Sigmoid colon (tissue), 7 donors: ENCODE measurements around the gene FOXI2. TPM values are rescaled to one million over a fixed set of nuclear protein-coding genes. Genes with fewer than 3 reads are reported as not detected.

Experiments used
- DNase-seq: peaks from one replicate; pipeline ENCODE4 v3.0.0-alpha.2; 2019
- H3K27ac ChIP-seq, 4 donors: fragments of 200-600 bp; sonication (generic); one replicate each; pipeline ENCODE4 v1.5.1; 2016 to 2019; ENCODE audit warnings: mild to moderate bottlenecking in 1 of 4
- H3K27me3 ChIP-seq, 3 donors: fragments of 200-600 bp; sonication (generic); one replicate each; pipeline ENCODE4 v1.5.1; 2019; ENCODE audit warnings: mild to moderate bottlenecking in 1 of 3
- H3K36me3 ChIP-seq, 4 donors: fragments of 200-600 bp; sonication (generic); one replicate each; pipeline ENCODE4 v1.5.1; 2016 to 2019
- H3K4me1 ChIP-seq, 4 donors: fragments of 200-600 bp; sonication (generic); one replicate each; pipeline ENCODE4 v1.5.1; 2017 to 2019
- H3K4me3 ChIP-seq, 4 donors: fragments of 200-600 bp; sonication (generic); one replicate each; pipeline ENCODE4 v1.5.1; 2017 to 2019; ENCODE audit warnings: mild to moderate bottlenecking in 2 of 4, moderate library complexity in 1 of 4
- H3K9me3 ChIP-seq, 4 donors: fragments of 200-600 bp in 3 of 4; sonication (generic) in 3 of 4; one replicate each; pipeline versions ENCODE4 v1.5.1 to v1.6.1; 2013 to 2019
- EP300 ChIP-seq, 4 donors: sonication (generic); formaldehyde crosslinking; IDR thresholded peaks; one replicate each; pipeline ENCODE4 v1.6.1; 2017; ENCODE audit warnings: antibody characterized with exemption in 4 of 4
- POLR2A ChIP-seq, 2 donors: fragments of 450-650 bp; IDR thresholded peaks; one replicate each; pipeline ENCODE4 v1.6.1; 2016; ENCODE audit warnings: antibody characterized with exemption in 2 of 2, mild to moderate bottlenecking in 2 of 2, moderate library complexity in 2 of 2
- POLR2AphosphoS5 ChIP-seq, 4 donors: sonication (generic); formaldehyde crosslinking; IDR thresholded peaks; one replicate each; pipeline ENCODE4 v1.6.1; 2017; ENCODE audit warnings: antibody characterized with exemption in 4 of 4
- WGBS, 2 donors: extraction: QIAGEN DNeasy Blood & Tissue Kit; methylation state at CpG; one replicate each; pipeline ENCODE4 v1.1.7; 2013; 5-methylcytosine and 5-hydroxymethylcytosine counted together
- intact Hi-C: fragments of 100-400 bp; cut with DNase I; formaldehyde crosslinking; loops from one replicate; pipeline ENCODE4 v1.15.1; 2023
- polyA plus RNA-seq, 3 donors: library from polyadenylated mRNA; stranded (reverse); fragments of 200-250 nt; gene quantifications; one replicate each; pipeline ENCODE4 v1.2.3, GENCODE V29; 2013
- total RNA-seq, 4 donors: library from RNA; depleted of rRNA; stranded (reverse); fragments of >200 nt; gene quantifications; one replicate each; pipeline ENCODE4 v1.1.0, GENCODE V29; 2016
- TF ChIP-seq, protein P1 (sequence below), 4 experiments: fragments of 450-650 bp in 3 of 4; fragments of 200-600 bp in 1 of 4; IDR thresholded peaks; one replicate each; pipeline ENCODE4 v1.5.1; 2016 to 2019; ENCODE audit warnings: antibody characterized with exemption in 4 of 4, mild to moderate bottlenecking in 3 of 4, moderate library complexity in 2 of 4
- donor health status: healthy with polysubstance abuse.
- donor health status: Bipolar disorder and iron deficiency.
- donor health status: healthy.

FOXI2 gene
- total and polyA plus RNA-seq, 7 donors, result 0.15 to 0.36 TPM; not detected in 5

DNA sequence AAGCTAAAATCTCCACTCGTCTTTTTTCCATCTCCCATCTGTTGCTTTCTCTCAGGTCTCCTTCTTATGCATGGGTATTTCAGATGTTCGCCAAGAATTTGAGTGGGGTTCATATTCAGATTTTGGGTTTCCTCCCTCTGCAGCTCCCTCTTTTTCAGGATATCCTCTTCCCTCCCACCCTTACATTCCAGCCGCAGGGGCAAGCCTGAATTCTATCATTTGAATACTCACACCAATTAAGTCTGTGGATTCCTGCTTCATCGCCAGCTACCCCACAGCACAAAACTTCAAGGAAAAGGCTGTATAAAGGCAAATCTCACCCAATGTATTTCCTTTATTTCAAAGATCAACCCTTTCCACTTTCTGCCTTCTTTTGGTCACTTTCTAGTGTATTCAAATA, 41.6 kb upstream of the FOXI2 start:
- Histone ChIP-seq H3K27me3 (peaks cover 0 to 6% (median 0%) of the 10 kb centered on the region in 3 donors), H3K4me3 (no peak overlapping the region), H3K9me3 (no peaks in the 10 kb centered on the region), H3K36me3 (no peaks in the 10 kb centered on the region), H3K27ac (no peak overlapping the region), H3K4me1 (no peaks in the 10 kb centered on the region)
- no peak for TF ChIP-seq POLR2AphosphoS5 (IDR thresholded peaks at IDR 0.05)
- no peak for TF ChIP-seq EP300 (IDR thresholded peaks at IDR 0.05)
- TF ChIP-seq, protein P1, sequence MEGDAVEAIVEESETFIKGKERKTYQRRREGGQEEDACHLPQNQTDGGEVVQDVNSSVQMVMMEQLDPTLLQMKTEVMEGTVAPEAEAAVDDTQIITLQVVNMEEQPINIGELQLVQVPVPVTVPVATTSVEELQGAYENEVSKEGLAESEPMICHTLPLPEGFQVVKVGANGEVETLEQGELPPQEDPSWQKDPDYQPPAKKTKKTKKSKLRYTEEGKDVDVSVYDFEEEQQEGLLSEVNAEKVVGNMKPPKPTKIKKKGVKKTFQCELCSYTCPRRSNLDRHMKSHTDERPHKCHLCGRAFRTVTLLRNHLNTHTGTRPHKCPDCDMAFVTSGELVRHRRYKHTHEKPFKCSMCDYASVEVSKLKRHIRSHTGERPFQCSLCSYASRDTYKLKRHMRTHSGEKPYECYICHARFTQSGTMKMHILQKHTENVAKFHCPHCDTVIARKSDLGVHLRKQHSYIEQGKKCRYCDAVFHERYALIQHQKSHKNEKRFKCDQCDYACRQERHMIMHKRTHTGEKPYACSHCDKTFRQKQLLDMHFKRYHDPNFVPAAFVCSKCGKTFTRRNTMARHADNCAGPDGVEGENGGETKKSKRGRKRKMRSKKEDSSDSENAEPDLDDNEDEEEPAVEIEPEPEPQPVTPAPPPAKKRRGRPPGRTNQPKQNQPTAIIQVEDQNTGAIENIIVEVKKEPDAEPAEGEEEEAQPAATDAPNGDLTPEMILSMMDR (IDR thresholded peaks at IDR 0.05), result no peak
- no peak for TF ChIP-seq POLR2A (IDR thresholded peaks at IDR 0.05)
- intact Hi-C loops, result no loop called here
- no peak for DNase-seq
- WGBS, 2 donors, result 59 to 68% methylated on average over 4 of the region's 4 CpGs

DNA sequence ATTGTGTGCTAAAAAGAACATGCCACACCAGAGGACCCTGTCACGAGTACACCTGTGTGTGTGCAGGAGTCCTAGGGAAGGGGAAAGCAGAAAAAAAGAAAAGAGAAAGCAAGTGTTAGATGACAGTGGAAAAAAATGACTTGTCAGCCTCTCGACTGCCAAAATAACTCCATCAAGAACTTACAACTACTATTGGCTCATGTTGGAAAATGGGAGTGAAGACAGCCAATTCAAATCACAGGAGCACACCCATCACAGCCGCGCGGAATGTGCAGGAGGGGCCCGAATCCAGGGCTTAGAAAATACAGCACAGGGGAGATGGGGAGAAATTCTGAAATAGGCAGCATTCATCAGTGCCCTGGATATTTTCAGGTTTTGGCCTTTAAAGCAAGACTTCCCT, 38.1 kb upstream of the FOXI2 start:
- DNase-seq, result no peak
- intact Hi-C loops, result no loop called here
- no peak overlapping the region for H3K27ac ChIP-seq
- no peaks in the 10 kb centered on the region for H3K4me1 ChIP-seq
- 81% methylated on average over 6 of the region's 6 CpGs for WGBS, 2 donors
- peaks cover 0 to 16% (median 0%) of the 10 kb centered on the region in 3 donors for H3K27me3 ChIP-seq
- no peaks in the 10 kb centered on the region for H3K9me3 ChIP-seq
- no peaks in the 10 kb centered on the region for H3K36me3 ChIP-seq
- TF ChIP-seq EP300 (IDR thresholded peaks at IDR 0.05) (no peak), POLR2AphosphoS5 (IDR thresholded peaks at IDR 0.05) (no peak), POLR2A (IDR thresholded peaks at IDR 0.05) (no peak)
- no peak overlapping the region for H3K4me3 ChIP-seq

DNA sequence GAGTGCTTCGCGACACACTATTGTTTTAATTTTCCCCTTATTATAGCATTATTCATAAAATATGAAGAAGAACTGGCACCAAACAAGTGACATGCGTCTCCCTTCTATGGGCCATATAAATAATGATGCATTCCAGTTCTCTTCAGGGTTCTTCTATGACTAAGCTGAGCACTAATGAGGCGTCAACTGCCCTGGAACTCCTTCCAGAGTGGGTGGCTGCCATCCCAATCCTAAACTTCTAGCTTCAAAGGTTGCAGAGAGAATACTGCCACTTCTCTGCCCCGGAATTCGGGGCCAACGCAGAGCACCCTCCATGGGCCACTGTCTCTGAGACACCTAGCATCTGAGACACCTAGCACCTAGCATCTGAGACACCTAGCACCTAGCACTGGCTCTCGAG, 37.7 kb upstream of the FOXI2 start:
- 72 to 81% methylated on average over 8 of the region's 8 CpGs for whole genome bisulfite sequencing, 2 donors
- no peak for DNase-seq
- Histone ChIP-seq H3K27me3 (peaks cover 0 to 16% (median 0%) of the 10 kb centered on the region in 3 donors), H3K4me3 (no peak overlapping the region), H3K36me3 (no peaks in the 10 kb centered on the region), H3K9me3 (peaks cover 0 to 2% (median 0%) of the 10 kb centered on the region in 4 donors), H3K27ac (no peak overlapping the region), H3K4me1 (no peaks in the 10 kb centered on the region)
- intact Hi-C loops, result no loop called here
- TF ChIP-seq POLR2A (IDR thresholded peaks at IDR 0.05) (no peak), POLR2AphosphoS5 (IDR thresholded peaks at IDR 0.05) (no peak), EP300 (IDR thresholded peaks at IDR 0.05) (no peak)
- TF ChIP-seq, protein P1 (IDR thresholded peaks at IDR 0.05), result no peak

DNA sequence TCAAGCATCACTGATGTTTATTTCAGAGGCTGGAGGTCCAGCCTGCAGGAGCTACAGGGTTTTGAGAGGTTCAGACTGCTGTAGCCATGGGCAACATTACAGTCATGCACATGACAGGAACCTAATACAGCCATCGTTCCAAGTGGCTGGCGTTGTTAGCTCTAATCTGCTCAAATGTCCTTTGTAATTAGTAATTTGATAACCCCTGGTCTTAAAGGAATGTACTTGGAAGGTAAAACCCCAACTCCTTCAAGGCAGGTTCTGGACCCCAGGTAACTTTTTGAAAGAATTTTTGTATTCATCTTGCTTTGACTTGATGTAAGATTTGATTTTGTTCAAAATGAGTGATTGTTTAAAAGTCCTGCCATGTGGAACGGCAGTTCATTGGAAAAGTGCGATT, 34.7 kb upstream of the FOXI2 start:
- peaks cover 0 to 12% (median 0%) of the 10 kb centered on the region in 3 donors for H3K27me3 ChIP-seq
- peaks cover 0 to 2% (median 0%) of the 10 kb centered on the region in 4 donors for H3K9me3 ChIP-seq
- H3K36me3 ChIP-seq, result no peaks in the 10 kb centered on the region
- no peaks in the 10 kb centered on the region for H3K4me1 ChIP-seq
- 68 to 71% methylated on average over 4 of the region's 4 CpGs for WGBS, 2 donors
- intact Hi-C loops, result no loop called here
- DNase-seq, result no peak
- TF ChIP-seq EP300 (IDR thresholded peaks at IDR 0.05) (no peak), POLR2AphosphoS5 (IDR thresholded peaks at IDR 0.05) (no peak), POLR2A (IDR thresholded peaks at IDR 0.05) (no peak)
- TF ChIP-seq, protein P1 (IDR thresholded peaks at IDR 0.05), result no peak
- H3K27ac ChIP-seq, result no peak overlapping the region
- H3K4me3 ChIP-seq, result no peak overlapping the region

DNA sequence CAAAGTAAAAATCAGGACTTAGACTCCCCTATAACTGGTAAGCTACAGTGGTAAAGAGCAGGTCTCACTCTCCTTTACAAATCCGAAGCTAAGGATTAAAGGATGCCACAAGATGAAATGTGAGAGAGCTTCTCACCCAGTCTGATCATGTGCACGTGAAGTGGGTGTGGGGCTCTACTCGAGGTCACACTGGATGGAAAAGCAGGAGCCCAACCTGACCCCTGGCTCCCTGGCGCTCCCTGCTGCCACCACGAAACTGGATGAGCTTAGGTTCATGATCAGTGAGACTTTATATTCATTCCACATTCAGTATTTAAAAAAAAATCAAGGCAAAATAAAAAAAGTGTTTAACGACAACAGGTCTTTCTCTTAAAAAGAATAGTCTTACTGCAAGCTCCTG, 21.7 kb upstream of the FOXI2 start:
- TF ChIP-seq EP300 (IDR thresholded peaks at IDR 0.05) (no peak), POLR2AphosphoS5 (IDR thresholded peaks at IDR 0.05) (no peak), POLR2A (IDR thresholded peaks at IDR 0.05) (no peak)
- TF ChIP-seq, protein P1 (IDR thresholded peaks at IDR 0.05), result no peak
- H3K4me1 ChIP-seq, result no peaks in the 10 kb centered on the region
- no peak for DNase-seq
- H3K27me3 ChIP-seq, result no peaks in the 10 kb centered on the region
- WGBS, 2 donors, result 33 to 46% methylated on average over 6 of the region's 6 CpGs
- no peaks in the 10 kb centered on the region for H3K9me3 ChIP-seq
- H3K36me3 ChIP-seq, result no peaks in the 10 kb centered on the region
- H3K4me3 ChIP-seq, result no peak overlapping the region
- intact Hi-C loops, result no loop called here
- H3K27ac ChIP-seq, result no peak overlapping the region
